GM12892 (cell line): ENCODE results near the gene CD44.

ENCODE experiments used
- POLR2A ChIP-seq: IDR thresholded peaks from 2 replicates; pipeline ENCODE4 v1.6.1; 2011; ENCODE audit warnings: low read depth, low read length, control low read depth
- TAF1 ChIP-seq: IDR thresholded peaks from 2 replicates; pipeline ENCODE4 v1.6.1; 2011; ENCODE audit warnings: low read depth, mild to moderate bottlenecking, control low read depth, low read length, borderline replicate concordance

GRCh38 chr11:35114906-35115687 lies 23.9 kb upstream of the CD44 start:
- TF ChIP-seq POLR2A (no peak), TAF1 (no peak)
